ENCODE data around the gene MIEN1. TPM values are rescaled to one million over a fixed set of nuclear protein-coding genes. Genes with fewer than 3 reads are reported as not detected.

MIEN1 gene
- total RNA-seq, 1 experiment from 2014 or later, result 42.1 TPM

DNA sequence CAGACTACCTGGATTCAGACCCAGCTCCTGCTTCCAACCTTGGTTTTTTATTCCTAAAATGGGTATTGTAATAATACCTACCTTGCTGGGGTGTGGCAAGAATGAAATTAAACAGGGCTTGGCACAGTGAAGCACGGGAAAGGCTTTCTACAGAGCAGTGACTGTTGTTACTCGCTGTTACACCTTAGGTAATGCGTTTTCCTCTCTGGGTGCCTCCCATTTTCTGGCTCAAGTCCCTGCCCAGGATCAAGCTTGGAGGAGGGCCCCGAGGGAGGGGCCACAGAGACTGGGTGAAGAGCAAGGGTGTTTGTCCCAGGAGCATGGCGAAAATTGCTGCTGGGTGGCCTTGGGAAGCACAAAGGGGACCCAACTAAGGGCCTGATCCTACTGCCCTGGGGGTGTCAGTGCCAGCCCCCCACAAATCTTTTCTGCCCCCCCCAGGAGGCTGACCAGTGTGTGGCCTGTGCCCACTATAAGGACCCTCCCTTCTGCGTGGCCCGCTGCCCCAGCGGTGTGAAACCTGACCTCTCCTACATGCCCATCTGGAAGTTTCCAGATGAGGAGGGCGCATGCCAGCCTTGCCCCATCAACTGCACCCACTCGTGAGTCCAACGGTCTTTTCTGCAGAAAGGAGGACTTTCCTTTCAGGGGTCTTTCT is 13.3 kb downstream of the MIEN1 start:
- ChIA-PET POLR2A (interaction anchor here (0.6 to 1.9 kb wide), 8 partner anchors 8 to 900 kb away, joined by 3 to 7 read pairs (median 4); partner anchors contain the start of genes ERBB2, MIEN1 and PGAP3), CTCF (interaction anchor here (0.6 to 1.7 kb wide), 4 partner anchors 13 to 50 kb away, joined by 3 to 8 read pairs (median 3); partner anchors contain the start of genes MIEN1 and PGAP3)
- no peak overlapping the region for H3K27ac Mint-ChIP-seq (ENCODE audit: low read depth, unreplicated experiment)
- no peak overlapping the region for H3K4me3 Mint-ChIP-seq (ENCODE audit: unreplicated experiment)
- TF ChIP-seq CTCF (IDR thresholded peaks at IDR 0.05; ENCODE audit: unreplicated experiment), result no peak
- H3K9me3 Mint-ChIP-seq (ENCODE audit: unreplicated experiment), result no peaks in the 10 kb centered on the region
- peak; percentile 50 for DNase-seq (ENCODE audit: unreplicated experiment)
- intact Hi-C loops (cut with micrococcal nuclease), result no loop called here
- peaks cover 16% of the 10 kb centered on the region for H3K36me3 Mint-ChIP-seq (ENCODE audit: insufficient read depth, unreplicated experiment)
- no peaks in the 10 kb centered on the region for H3K4me1 Mint-ChIP-seq (ENCODE audit: insufficient read depth, unreplicated experiment)
- H3K27me3 Mint-ChIP-seq (ENCODE audit: insufficient read depth, unreplicated experiment), result no peaks in the 10 kb centered on the region
- BruUV-seq (replicated peaks), result no TSS peak

DNA sequence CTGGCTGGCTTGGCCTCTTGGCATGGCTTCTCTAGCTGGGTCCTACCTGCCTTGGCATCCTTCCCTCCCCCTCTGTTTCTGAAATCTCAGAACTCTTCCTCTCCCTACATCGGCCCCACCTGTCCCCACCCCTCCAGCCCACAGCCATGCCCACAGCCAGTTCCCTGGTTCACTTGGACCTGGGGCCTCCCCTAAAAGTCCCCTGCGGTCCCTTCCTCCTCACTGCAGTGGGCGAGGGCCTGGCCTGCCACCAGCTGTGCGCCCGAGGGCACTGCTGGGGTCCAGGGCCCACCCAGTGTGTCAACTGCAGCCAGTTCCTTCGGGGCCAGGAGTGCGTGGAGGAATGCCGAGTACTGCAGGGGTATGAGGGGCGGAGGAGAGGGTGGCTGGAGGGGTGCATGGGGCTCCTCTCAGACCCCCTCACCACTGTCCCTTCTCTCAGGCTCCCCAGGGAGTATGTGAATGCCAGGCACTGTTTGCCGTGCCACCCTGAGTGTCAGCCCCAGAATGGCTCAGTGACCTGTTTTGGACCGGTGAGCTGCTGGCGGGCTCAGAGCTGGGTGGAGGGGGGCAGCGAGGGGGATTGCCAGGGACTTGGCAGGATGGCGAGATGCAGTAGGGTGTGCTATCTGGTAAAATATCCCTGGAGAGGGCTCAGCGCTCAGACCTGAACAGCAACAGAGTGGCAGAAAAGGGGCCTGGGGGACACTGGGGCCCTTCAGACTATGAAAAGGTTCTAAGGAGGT is 14.1 kb downstream of the MIEN1 start:
- H3K27ac Mint-ChIP-seq (ENCODE audit: low read depth, unreplicated experiment), result no peak overlapping the region
- POLR2A ChIA-PET, result interaction anchor here (0.6 to 2.0 kb wide), 8 partner anchors 8 to 899 kb away, joined by 3 to 7 read pairs (median 4); partner anchors contain the start of genes ERBB2, MIEN1 and PGAP3
- H3K27me3 Mint-ChIP-seq (ENCODE audit: insufficient read depth, unreplicated experiment), result no peaks in the 10 kb centered on the region
- no peak for TF ChIP-seq CTCF (IDR thresholded peaks at IDR 0.05; ENCODE audit: unreplicated experiment)
- BruUV-seq (replicated peaks), result no TSS peak
- CTCF ChIA-PET, result interaction anchor here (0.6 to 1.7 kb wide), 7 partner anchors 9 to 307 kb away, joined by 3 to 8 read pairs (median 3); partner anchors contain the start of genes MIEN1 and PGAP3
- DNase-seq (ENCODE audit: unreplicated experiment), result no peak
- no peaks in the 10 kb centered on the region for H3K4me1 Mint-ChIP-seq (ENCODE audit: insufficient read depth, unreplicated experiment)
- H3K4me3 Mint-ChIP-seq (ENCODE audit: unreplicated experiment), result no peak overlapping the region
- H3K36me3 Mint-ChIP-seq (ENCODE audit: insufficient read depth, unreplicated experiment), result peaks cover 23% of the 10 kb centered on the region
- H3K9me3 Mint-ChIP-seq (ENCODE audit: unreplicated experiment), result no peaks in the 10 kb centered on the region
- intact Hi-C loops (cut with micrococcal nuclease), result no loop called here

GRCh38 chr17:39715375-39716072 is 14.8 kb downstream of the MIEN1 start:
- H3K9me3 Mint-ChIP-seq (ENCODE audit: unreplicated experiment), result no peaks in the 10 kb centered on the region
- no peak overlapping the region for H3K4me3 Mint-ChIP-seq (ENCODE audit: unreplicated experiment)
- H3K36me3 Mint-ChIP-seq (ENCODE audit: insufficient read depth, unreplicated experiment), result peaks cover 31% of the 10 kb centered on the region
- H3K4me1 Mint-ChIP-seq (ENCODE audit: insufficient read depth, unreplicated experiment), result no peaks in the 10 kb centered on the region
- intact Hi-C loops (cut with micrococcal nuclease), result no loop called here
- ChIA-PET POLR2A (interaction anchor here (1.2 to 2.0 kb wide), 3 partner anchors 9 to 16 kb away, joined by 4 to 7 read pairs (median 4); partner anchors contain the start of gene ERBB2), CTCF (interaction anchor here (0.6 to 1.7 kb wide), 4 partner anchors 8 to 95 kb away, joined by 3 to 8 read pairs (median 3); partner anchors contain the start of gene MIEN1)
- H3K27me3 Mint-ChIP-seq (ENCODE audit: insufficient read depth, unreplicated experiment), result no peaks in the 10 kb centered on the region
- no peak overlapping the region for H3K27ac Mint-ChIP-seq (ENCODE audit: low read depth, unreplicated experiment)
- DNase-seq (ENCODE audit: unreplicated experiment), result no peak
- no peak for TF ChIP-seq CTCF (IDR thresholded peaks at IDR 0.05; ENCODE audit: unreplicated experiment)
- no TSS peak for BruUV-seq (replicated peaks)
